Activated naive CD4-positive, alpha-beta T cell treated with anti-CD3 and anti-CD28 coated beads, Interleukin-2, amount 10 ng/mL, durations not matched to agents 7 days and 5 days (primary cell): Measurements from ENCODE around the gene LRATD1.

Experiments used
- CTCF ChIA-PET: fragments of 350-600 bp; sonication (Branson Sonifier 250); formaldehyde crosslinking; loops from one replicate; lab custom pipeline; 2021; ENCODE audit warnings: antibody characterized with exemption; lab: Charles Lee
- DNase-seq: peaks from one replicate; pipeline ENCODE4 v3.0.0-alpha.2; 2020
- H3K27ac Mint-ChIP-seq: one replicate; pipeline ENCODE4 v1.8.0; 2021; ENCODE audit warnings: mild to moderate bottlenecking, moderate library complexity, mixed read lengths
- H3K27me3 Mint-ChIP-seq: one replicate; pipeline ENCODE4 v1.8.0; 2021; ENCODE audit warnings: mild to moderate bottlenecking, mixed read lengths
- H3K36me3 Mint-ChIP-seq: one replicate; pipeline ENCODE4 v1.8.0; 2021; ENCODE audit warnings: mixed read lengths
- H3K4me1 Mint-ChIP-seq: one replicate; pipeline ENCODE4 v1.8.0; 2021; ENCODE audit warnings: mixed read lengths
- H3K4me3 Mint-ChIP-seq: one replicate; pipeline ENCODE4 v1.8.0; 2021; ENCODE audit warnings: mild to moderate bottlenecking, moderate library complexity, mixed read lengths
- H3K9me3 Mint-ChIP-seq: one replicate; pipeline ENCODE4 v1.8.0; 2021; ENCODE audit warnings: mixed read lengths

The LRATD1 gene

DNA sequence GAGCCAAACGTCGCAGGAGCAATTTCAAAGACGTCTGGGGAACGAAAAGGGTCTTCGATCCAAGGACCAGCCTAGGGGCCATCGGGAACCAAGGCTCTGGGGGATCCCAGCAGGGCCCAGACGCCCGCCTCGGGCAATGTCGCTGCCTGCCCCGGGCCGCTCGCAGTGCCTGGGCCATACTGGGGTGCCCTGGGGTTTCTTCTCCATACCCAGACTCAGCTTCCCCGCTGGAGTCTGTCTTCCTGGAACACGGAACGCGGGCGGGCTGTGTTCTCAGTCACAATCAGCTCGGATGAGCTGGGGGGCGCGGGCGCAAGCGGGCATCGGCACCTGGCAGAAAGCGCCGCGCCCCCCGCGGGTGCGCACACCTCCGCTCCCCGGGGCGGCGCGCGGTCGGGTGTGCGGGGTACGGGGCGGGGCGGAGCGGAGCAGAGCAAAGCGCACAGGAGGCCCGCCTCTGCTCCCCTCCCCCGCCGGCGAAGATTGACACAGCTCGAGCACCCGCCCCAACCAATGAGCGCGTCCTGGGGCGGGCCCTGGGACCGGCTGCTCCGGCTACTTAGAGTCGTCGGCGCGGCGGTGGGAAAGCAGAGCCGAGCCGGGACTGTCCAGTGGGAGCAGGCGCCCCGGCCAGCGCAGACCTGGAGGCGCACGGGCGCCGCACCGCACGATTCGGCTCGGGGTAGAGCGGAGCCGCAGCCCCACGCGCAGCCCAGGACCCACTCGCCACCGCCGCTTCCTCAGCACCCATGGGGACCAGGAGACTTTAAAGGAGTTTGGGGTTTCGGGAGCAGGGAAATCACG is at the start of gene LRATD1:
Gene LRATD1, plus strand, starts transcription at position 585 of the 804 bp plus-strand sequence. CDS start 1,263 bp downstream, outside the sequence.
- Mint-ChIP-seq H3K9me3 (no peaks in the 10 kb centered on the region), H3K27ac (no peak within 1 kb of the TSS), H3K4me1 (no peaks in the 10 kb centered on the region), H3K4me3 (no peak within 1 kb of the TSS), H3K36me3 (no peaks in the 10 kb centered on the region), H3K27me3 (peaks cover 53% of the 10 kb centered on the region)
- DNase-seq: no peak
- CTCF ChIA-PET: no interaction called here

GRCh38 chr2:14583059-14583458 is 49.5 kb upstream of the LRATD1 start:
- Mint-ChIP-seq H3K4me3 (no peak overlapping the region), H3K36me3 (no peaks in the 10 kb centered on the region), H3K27me3 (no peaks in the 10 kb centered on the region), H3K4me1 (no peaks in the 10 kb centered on the region), H3K9me3 (no peaks in the 10 kb centered on the region), H3K27ac (no peak overlapping the region)
- CTCF ChIA-PET: no interaction called here
- DNase-seq: no peak

DNA sequence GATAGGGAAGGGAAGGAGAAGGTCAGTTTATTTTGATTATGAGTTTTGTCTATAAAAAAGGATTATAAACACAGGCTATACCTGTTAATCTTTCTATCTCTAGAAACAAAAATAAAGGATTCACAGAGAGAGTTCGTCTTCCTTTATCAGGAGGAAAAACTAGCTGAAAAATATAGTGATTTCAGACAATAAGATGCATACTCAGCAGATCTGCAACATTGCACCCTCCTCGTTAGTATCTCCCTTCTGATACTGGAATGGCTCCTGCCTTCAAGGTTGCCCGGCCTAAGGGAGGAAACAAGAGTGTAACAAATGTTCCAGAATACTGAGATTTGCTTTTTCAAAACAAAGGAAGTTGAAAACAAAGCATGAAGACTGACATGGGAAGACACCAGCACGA is 48.7 kb upstream of the LRATD1 start:
- Mint-ChIP-seq H3K27me3 (no peaks in the 10 kb centered on the region), H3K4me1 (no peaks in the 10 kb centered on the region), H3K27ac (no peak overlapping the region), H3K9me3 (no peaks in the 10 kb centered on the region), H3K36me3 (no peaks in the 10 kb centered on the region), H3K4me3 (no peak overlapping the region)
- CTCF ChIA-PET: no interaction called here
- no peak for DNase-seq

GRCh38 chr2:14587119-14587518 is 45.4 kb upstream of the LRATD1 start:
- H3K27ac Mint-ChIP-seq: no peak overlapping the region
- no peaks in the 10 kb centered on the region for H3K27me3 Mint-ChIP-seq
- DNase-seq: no peak
- no peaks in the 10 kb centered on the region for H3K36me3 Mint-ChIP-seq
- no peak overlapping the region for H3K4me3 Mint-ChIP-seq
- no peaks in the 10 kb centered on the region for H3K9me3 Mint-ChIP-seq
- CTCF ChIA-PET: no interaction called here
- no peaks in the 10 kb centered on the region for H3K4me1 Mint-ChIP-seq

GRCh38 chr2:14601156-14601770 is 31.3 kb upstream of the LRATD1 start:
- H3K4me1 Mint-ChIP-seq: no peaks in the 10 kb centered on the region
- H3K36me3 Mint-ChIP-seq: no peaks in the 10 kb centered on the region
- H3K27ac Mint-ChIP-seq: no peak overlapping the region
- CTCF ChIA-PET: no interaction called here
- no peaks in the 10 kb centered on the region for H3K27me3 Mint-ChIP-seq
- DNase-seq: no peak
- peaks cover 2% of the 10 kb centered on the region for H3K9me3 Mint-ChIP-seq
- H3K4me3 Mint-ChIP-seq: no peak overlapping the region

DNA sequence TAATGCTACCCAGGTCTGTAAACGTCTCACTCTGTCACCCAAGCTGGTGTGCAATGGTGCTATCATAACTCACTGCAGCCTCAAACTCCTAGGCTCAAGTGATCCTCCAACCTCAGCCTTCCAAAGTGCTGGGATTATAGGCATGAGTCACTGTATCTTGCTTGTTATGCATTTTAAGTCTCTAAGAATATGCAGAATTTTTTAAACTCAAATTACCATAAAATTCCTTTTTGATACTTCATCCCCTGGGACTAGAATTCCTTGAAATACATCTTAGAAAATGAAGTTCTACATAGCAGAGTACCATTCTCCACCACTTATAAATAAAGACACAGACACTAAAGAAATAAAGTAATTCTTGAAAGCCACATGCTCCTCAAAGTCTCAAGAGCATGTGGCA is 30.2 kb upstream of the LRATD1 start:
- CTCF ChIA-PET: no interaction called here
- DNase-seq: no peak
- no peak overlapping the region for H3K4me3 Mint-ChIP-seq
- no peak overlapping the region for H3K27ac Mint-ChIP-seq
- H3K4me1 Mint-ChIP-seq: no peaks in the 10 kb centered on the region
- no peaks in the 10 kb centered on the region for H3K36me3 Mint-ChIP-seq
- peaks cover 2% of the 10 kb centered on the region for H3K9me3 Mint-ChIP-seq
- no peaks in the 10 kb centered on the region for H3K27me3 Mint-ChIP-seq

GRCh38 chr2:14603676-14604075 is 28.8 kb upstream of the LRATD1 start:
- H3K36me3 Mint-ChIP-seq: no peaks in the 10 kb centered on the region
- H3K27ac Mint-ChIP-seq: no peak overlapping the region
- no peaks in the 10 kb centered on the region for H3K4me1 Mint-ChIP-seq
- DNase-seq: no peak
- peaks cover 2% of the 10 kb centered on the region for H3K9me3 Mint-ChIP-seq
- CTCF ChIA-PET: no interaction called here
- no peaks in the 10 kb centered on the region for H3K27me3 Mint-ChIP-seq
- no peak overlapping the region for H3K4me3 Mint-ChIP-seq

DNA sequence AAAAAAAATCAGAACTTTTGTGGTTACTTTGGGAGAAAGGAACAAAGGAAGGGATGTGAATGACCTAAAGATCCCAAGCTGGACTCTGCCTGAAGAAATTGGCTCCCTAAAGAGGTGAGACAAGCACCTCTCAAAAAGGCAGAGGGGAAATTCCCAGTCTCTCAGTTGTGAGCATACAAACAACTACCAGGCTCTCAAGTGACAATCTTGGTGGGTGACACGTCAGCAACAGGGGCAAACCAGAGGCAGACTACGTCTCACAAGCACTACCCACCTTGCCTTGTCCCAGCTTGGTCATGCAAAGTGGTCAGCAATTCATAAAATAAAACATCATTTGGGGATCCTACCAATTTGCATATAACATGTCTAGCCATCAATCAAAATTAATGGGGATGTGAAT is 24.3 kb upstream of the LRATD1 start:
- CTCF ChIA-PET: no interaction called here
- no peaks in the 10 kb centered on the region for H3K4me1 Mint-ChIP-seq
- no peak for DNase-seq
- H3K4me3 Mint-ChIP-seq: no peak overlapping the region
- H3K27me3 Mint-ChIP-seq: no peaks in the 10 kb centered on the region
- H3K36me3 Mint-ChIP-seq: no peaks in the 10 kb centered on the region
- no peaks in the 10 kb centered on the region for H3K9me3 Mint-ChIP-seq
- no peak overlapping the region for H3K27ac Mint-ChIP-seq

- H3K4me3 Mint-ChIP-seq: no peak overlapping the region
- CTCF ChIA-PET: no interaction called here
- no peak for DNase-seq
- no peak overlapping the region for H3K27ac Mint-ChIP-seq
- no peaks in the 10 kb centered on the region for H3K4me1 Mint-ChIP-seq
- H3K36me3 Mint-ChIP-seq: no peaks in the 10 kb centered on the region
- H3K27me3 Mint-ChIP-seq: no peaks in the 10 kb centered on the region
- H3K9me3 Mint-ChIP-seq: no peaks in the 10 kb centered on the region
Observed at GRCh38 chr2:14614017-14614416, 18.5 kb upstream of the LRATD1 start.

DNA sequence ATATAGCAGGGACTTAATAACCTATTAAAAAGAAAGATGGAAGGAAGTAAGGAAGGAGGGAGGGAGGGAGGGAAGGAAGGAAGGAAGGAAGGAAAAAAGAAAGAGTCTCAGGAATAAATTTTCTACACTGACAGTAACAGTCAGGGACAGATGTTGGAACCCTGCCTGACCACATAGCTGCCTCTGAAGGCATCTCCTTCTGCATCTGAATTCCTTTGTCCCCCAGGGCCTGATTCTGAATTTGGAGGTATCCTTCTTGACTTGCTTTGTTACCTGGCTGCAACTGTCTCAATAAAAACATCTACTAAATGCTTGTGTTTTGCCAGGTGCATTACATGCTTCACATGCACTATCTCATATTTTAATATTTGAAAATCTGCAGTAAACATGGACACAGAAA is 17.4 kb upstream of the LRATD1 start:
- no peak overlapping the region for H3K4me3 Mint-ChIP-seq
- no peak for DNase-seq
- no peaks in the 10 kb centered on the region for H3K27me3 Mint-ChIP-seq
- H3K4me1 Mint-ChIP-seq: no peaks in the 10 kb centered on the region
- CTCF ChIA-PET: no interaction called here
- H3K36me3 Mint-ChIP-seq: no peaks in the 10 kb centered on the region
- no peak overlapping the region for H3K27ac Mint-ChIP-seq
- H3K9me3 Mint-ChIP-seq: no peaks in the 10 kb centered on the region

GRCh38 chr2:14615760-14616159 is 16.8 kb upstream of the LRATD1 start:
- Mint-ChIP-seq H3K27ac (no peak overlapping the region), H3K9me3 (no peaks in the 10 kb centered on the region), H3K36me3 (no peaks in the 10 kb centered on the region), H3K4me1 (no peaks in the 10 kb centered on the region), H3K27me3 (no peaks in the 10 kb centered on the region), H3K4me3 (no peak overlapping the region)
- no peak for DNase-seq
- CTCF ChIA-PET: no interaction called here

DNA sequence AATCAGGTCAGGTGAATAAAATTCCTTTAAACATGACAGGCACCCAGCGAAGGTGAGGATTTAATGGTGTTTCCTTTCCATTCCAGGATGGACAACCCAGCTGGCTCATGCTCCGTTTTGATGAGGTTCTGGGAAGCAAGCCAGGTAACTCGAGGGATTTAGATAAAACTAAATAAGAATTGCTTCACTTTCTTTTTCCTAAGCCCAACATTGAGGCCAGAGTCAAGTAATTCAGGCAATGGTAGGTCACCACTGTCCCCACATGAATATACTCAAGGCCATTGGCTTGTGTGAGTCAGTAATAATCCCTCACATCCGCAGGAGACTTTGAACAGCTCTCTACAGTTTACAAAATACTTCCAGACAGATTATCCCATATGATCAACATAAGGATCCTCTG is 16.2 kb upstream of the LRATD1 start:
- H3K4me1 Mint-ChIP-seq: no peaks in the 10 kb centered on the region
- H3K4me3 Mint-ChIP-seq: no peak overlapping the region
- DNase-seq: no peak
- CTCF ChIA-PET: no interaction called here
- no peaks in the 10 kb centered on the region for H3K9me3 Mint-ChIP-seq
- no peaks in the 10 kb centered on the region for H3K36me3 Mint-ChIP-seq
- no peaks in the 10 kb centered on the region for H3K27me3 Mint-ChIP-seq
- H3K27ac Mint-ChIP-seq: no peak overlapping the region

DNA sequence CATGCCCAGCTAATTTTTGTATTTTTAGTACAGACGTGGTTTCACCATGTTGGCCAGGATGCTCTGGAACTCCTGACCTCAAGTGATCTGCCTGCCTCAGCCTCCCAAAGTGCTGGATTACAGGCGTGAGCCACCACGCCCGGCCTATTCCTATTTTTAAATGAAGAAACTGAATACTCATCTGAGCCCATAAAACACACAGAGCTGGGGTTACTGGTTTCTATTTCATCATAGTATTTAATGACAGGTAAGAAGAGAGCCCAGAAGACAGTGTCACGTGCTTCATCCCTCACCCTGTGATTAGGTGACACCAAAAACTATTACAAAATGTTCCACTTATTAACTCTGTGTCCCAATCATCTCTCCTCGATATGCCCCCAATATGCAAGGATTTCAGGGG is 15.6 kb upstream of the LRATD1 start:
- H3K9me3 Mint-ChIP-seq: no peaks in the 10 kb centered on the region
- H3K27me3 Mint-ChIP-seq: no peaks in the 10 kb centered on the region
- H3K27ac Mint-ChIP-seq: no peak overlapping the region
- CTCF ChIA-PET: no interaction called here
- no peak for DNase-seq
- no peak overlapping the region for H3K4me3 Mint-ChIP-seq
- no peaks in the 10 kb centered on the region for H3K4me1 Mint-ChIP-seq
- no peaks in the 10 kb centered on the region for H3K36me3 Mint-ChIP-seq

GRCh38 chr2:14619441-14619840 is 13.1 kb upstream of the LRATD1 start:
- Mint-ChIP-seq H3K9me3 (no peaks in the 10 kb centered on the region), H3K4me3 (no peak overlapping the region), H3K36me3 (no peaks in the 10 kb centered on the region), H3K27me3 (no peaks in the 10 kb centered on the region), H3K27ac (no peak overlapping the region), H3K4me1 (no peaks in the 10 kb centered on the region)
- DNase-seq: no peak
- CTCF ChIA-PET: no interaction called here

GRCh38 chr2:14621114-14621513 is 11.4 kb upstream of the LRATD1 start:
- CTCF ChIA-PET: no interaction called here
- Mint-ChIP-seq H3K27me3 (no peaks in the 10 kb centered on the region), H3K27ac (no peak overlapping the region), H3K4me1 (no peaks in the 10 kb centered on the region), H3K4me3 (no peak overlapping the region), H3K9me3 (no peaks in the 10 kb centered on the region), H3K36me3 (no peaks in the 10 kb centered on the region)
- no peak for DNase-seq
